Stimulated activated CD8-positive, alpha-beta memory T cell treated with anti-CD3 and anti-CD28 coated beads, Interleukin-2, amount 100 ng/mL, for 1 hour (primary cell): Measurements from ENCODE around the gene TRAF5.
"Not testable (repeated sequence)": the region's sequence is repeated elsewhere in the genome, so short reads cannot be mapped to it uniquely, and the experiment has no call there.

Experiments used
- DNase-seq, 2 donors: peaks; one replicate each; pipeline ENCODE4 v3.0.0-alpha.2; 2020; ENCODE audit warnings: low read depth in 2 of 2

TRAF5 gene

GRCh38 chr1:211345719-211346118 is 19.1 kb downstream of the TRAF5 start:
- DNase-seq, result no peak

GRCh38 chr1:211347077-211347844 is 20.6 kb downstream of the TRAF5 start:
- DNase-seq, result no peak

GRCh38 chr1:211348547-211348946 is 21.9 kb downstream of the TRAF5 start:
- no peak for DNase-seq

- DNase-seq, result no peak
Observed at GRCh38 chr1:211349741-211350140, 23.1 kb downstream of the TRAF5 start.

GRCh38 chr1:211352055-211352454 is 25.4 kb downstream of the TRAF5 start:
- not testable (repeated sequence) for DNase-seq

GRCh38 chr1:211352465-211352864 is 25.8 kb downstream of the TRAF5 start:
- no peak for DNase-seq

GRCh38 chr1:211352985-211353515 is 26.4 kb downstream of the TRAF5 start:
- DNase-seq, result peak; percentile 20 to 36

GRCh38 chr1:211353562-211354212 is 27.1 kb downstream of the TRAF5 start:
- DNase-seq, result no peak

GRCh38 chr1:211355873-211356272 is 29.2 kb downstream of the TRAF5 start:
- DNase-seq, result no peak

GRCh38 chr1:211356723-211357407 is 30.2 kb downstream of the TRAF5 start:
- DNase-seq, result no peak

- no peak for DNase-seq
Observed at GRCh38 chr1:211358685-211359084, 32.1 kb downstream of the TRAF5 start.

GRCh38 chr1:211359876-211360275 is 33.2 kb downstream of the TRAF5 start:
- DNase-seq, result no peak

- DNase-seq, result no peak
Observed at GRCh38 chr1:211361202-211361601, 34.6 kb downstream of the TRAF5 start.

- DNase-seq, result no peak
Observed at GRCh38 chr1:211369640-211370039, 43.0 kb downstream of the TRAF5 start.

- DNase-seq, result no peak
Observed at GRCh38 chr1:211370669-211371068, 44.0 kb downstream of the TRAF5 start.

GRCh38 chr1:211371406-211372105 is 44.9 kb downstream of the TRAF5 start:
- no peak for DNase-seq

GRCh38 chr1:211372463-211372862 is 45.8 kb downstream of the TRAF5 start:
- DNase-seq, result no peak

GRCh38 chr1:211375146-211375818 is 48.6 kb downstream of the TRAF5 start:
- DNase-seq, result no peak

GRCh38 chr1:211375949-211376348 is 49.3 kb downstream of the TRAF5 start:
- no peak for DNase-seq

- DNase-seq, result no peak
Observed at GRCh38 chr1:211376807-211377470, 50.3 kb downstream of the TRAF5 start.
